NK-92 (cell line): ENCODE measurements around the gene CELF5.
"Not testable (repeated sequence)": the region's sequence is repeated elsewhere in the genome, so short reads cannot be mapped to it uniquely, and the experiment has no call there.

ENCODE experiments used
- DNase-seq: peaks from one replicate; lab custom pipeline; 2025; ENCODE audit not compliant: unreplicated experiment; lab: John Stamatoyannopoulos, UW

Gene CELF5

DNA sequence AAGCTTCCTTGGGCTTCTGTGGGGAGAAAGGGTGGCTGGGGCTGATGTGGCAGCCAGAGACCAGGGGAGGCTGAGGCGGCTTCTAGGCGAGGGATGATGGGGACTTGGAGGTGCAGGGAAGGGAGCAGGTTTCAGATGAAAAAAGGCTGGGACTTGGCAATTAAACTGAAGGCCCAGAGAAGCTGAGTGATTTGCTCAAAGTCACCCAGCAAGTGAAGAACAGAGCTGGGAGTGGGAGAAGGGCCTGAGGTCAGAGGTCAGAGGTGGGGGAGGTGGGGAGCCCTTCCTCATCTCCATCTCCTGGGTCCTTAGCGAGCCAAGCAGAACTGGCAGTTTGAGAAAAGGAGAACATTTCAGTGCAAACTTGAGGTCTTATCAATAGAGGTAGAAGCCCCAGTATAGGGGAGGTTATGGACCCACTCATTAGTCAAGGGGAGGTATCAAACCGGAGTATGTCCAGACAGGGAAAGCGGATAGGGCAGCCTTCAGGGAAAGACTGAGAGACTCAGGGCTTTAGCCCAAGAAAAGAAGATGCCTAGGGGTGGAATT lies 92.3 kb downstream of the CELF5 start:
- no peak for DNase-seq

GRCh38 chr19:3319643-3320353 lies 95.3 kb downstream of the CELF5 start:
- no peak for DNase-seq

GRCh38 chr19:3320354-3320670 lies 95.9 kb downstream of the CELF5 start:
- no peak for DNase-seq

DNA sequence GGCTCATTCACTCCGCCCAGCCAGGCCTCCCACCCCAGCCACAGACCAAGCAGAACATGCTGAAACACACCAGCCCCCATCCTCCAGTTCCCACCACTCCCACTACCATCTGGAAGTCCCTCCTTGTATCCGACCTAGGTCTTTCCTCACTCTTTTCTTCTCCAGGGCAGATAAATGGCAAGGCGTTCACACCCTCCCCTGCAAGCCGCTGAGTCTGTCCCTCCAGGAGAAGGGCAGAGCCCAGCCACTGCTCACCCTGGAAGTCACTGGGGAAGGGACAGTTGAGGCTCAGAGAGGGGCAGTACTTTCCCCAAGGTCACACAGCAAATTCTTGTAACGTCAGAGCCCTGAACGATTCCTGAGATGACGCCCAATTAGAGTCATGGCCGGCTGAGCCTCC lies 96.4 kb downstream of the CELF5 start:
- no peak for DNase-seq

DNA sequence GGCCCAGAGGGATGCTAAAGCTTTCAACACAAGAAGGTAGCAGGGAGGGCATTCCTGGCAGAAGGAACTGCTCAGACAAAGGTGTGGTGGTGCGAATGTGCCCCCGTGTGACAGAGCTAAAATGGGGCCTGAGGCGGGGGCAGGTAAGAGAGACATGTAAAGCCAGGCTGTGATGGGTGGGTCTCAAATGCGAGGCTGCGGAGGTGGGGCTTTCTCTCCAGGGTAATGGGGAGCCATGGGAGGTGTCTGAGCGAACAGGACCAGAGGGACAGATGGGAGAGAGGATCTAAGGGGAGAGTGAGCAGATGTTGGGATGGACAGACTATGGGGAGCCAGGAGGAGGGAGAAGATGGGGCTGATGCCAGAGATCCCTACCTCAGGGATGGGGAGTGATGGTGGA lies 97.2 kb downstream of the CELF5 start:
- DNase-seq: no peak

DNA sequence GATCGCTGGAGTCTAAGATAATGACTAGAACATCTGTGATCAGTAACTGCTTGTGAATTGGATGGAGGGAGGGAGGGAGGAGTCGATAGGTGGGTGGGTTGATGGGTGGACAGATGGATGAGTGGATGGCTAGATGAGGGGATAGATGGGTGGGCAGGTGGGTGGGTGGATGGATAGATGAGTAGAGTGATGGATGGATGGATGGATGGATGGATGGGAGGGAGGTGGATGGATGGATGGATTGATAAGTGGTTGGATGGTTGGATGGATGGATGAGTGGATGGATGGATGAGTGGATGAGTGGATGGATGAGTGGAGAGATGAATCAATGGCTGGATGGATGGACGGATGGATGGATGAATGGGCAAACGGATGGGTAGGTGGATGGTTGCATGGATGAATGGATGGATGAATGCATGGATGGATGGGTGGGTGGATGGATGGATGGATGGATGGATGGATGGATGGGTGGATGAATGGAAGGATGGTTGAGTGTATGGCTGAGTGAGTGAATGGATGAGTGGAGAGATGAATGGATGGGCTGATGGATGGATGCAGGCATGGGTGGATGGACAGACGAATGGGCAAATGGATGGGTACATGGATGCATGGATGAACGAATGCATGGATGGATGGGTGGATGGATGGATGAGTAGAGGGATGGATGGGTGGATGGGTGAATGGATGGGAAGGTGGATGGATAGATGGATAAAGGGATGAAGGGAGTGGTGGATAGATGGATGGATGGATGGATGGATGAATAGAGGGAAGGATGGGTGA lies 97.9 kb downstream of the CELF5 start:
- no peak for DNase-seq

DNA sequence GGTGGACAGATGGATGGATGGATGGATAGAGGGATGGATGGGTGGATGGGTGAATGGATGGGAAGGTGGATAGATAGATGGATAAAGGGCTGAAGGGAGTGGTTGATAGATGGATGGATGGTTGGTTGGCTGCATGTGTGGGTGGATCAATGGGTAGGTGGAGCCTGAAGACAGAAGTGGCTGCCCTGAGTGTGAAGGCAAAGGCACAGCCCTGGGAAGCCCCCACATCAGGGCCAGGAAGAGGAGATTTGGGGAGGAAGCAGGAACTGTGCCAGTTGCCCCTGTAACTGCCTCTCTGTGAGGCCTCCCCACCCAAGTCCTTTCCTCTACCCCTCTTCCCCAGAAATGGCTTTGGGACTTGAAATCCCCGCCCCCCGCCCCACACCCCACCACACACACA lies 98.6 kb downstream of the CELF5 start:
- DNase-seq: no peak

GRCh38 chr19:3323658-3324057 lies 99.2 kb downstream of the CELF5 start:
- DNase-seq: no peak

DNA sequence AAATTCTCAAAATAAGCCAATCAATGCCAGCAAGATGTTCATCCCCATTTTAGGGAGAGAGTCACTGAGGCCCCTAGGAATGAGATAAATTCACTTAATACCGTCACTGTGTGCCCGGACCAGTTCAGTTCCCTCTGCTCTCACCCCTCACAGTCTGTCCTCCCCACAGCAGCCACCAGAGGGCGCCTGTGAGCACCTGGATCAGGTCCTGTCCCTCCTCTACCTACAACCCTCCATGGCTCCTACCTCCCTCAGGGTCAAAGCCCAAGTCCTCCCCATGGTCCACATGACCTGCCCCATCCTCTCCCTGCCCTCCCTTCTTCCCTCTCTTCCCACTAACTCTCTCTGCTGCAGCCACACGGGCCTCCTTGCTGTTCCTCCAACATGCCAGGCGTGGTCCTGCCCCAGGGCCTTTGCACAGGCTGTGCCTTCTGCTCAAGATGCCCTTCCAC lies 100.0 kb downstream of the CELF5 start:
- no peak for DNase-seq

DNA sequence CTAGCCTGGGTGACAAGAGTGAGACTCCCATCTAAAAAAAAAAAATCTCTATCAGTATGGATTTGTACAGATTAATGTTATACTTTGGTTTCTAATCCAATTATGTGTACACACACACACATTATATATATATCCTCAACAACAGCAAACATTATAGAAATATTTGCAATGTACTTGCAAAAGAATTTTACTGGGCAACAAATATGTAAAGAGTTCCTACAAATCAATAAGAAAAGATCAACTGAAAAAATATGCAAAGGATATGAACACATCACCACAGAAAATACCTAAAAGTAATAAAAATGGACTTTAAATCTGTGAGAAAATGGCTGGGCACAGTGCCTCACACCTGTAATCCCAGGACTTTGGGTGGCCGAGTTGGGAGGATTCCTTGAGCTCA lies 101.0 kb downstream of the CELF5 start:
- DNase-seq: no peak

GRCh38 chr19:3328743-3329142 lies 104.3 kb downstream of the CELF5 start:
- no peak for DNase-seq

GRCh38 chr19:3330047-3330446 lies 105.6 kb downstream of the CELF5 start:
- DNase-seq: no peak

DNA sequence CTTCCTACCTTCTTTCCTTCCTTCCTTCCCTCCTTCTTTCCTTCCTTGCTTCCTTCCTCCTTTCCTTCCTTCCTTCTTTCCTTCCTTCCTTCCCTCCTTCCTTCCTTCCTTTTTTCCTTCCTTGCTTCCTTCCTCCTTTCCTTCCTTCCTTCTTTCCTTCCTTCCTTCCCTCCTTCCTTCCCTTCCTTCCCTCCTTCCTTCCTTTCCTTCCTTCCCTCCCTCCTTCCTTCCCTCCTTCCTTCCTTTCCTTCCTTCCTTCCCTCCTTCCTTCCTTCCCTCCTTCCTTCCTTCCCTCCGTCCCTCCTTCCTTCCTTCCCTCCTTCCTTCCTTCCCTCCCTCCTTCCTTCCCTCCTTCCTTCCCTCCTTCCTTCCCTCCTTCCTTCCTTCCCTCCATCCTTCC lies 107.8 kb downstream of the CELF5 start:
- not testable (repeated sequence) for DNase-seq

DNA sequence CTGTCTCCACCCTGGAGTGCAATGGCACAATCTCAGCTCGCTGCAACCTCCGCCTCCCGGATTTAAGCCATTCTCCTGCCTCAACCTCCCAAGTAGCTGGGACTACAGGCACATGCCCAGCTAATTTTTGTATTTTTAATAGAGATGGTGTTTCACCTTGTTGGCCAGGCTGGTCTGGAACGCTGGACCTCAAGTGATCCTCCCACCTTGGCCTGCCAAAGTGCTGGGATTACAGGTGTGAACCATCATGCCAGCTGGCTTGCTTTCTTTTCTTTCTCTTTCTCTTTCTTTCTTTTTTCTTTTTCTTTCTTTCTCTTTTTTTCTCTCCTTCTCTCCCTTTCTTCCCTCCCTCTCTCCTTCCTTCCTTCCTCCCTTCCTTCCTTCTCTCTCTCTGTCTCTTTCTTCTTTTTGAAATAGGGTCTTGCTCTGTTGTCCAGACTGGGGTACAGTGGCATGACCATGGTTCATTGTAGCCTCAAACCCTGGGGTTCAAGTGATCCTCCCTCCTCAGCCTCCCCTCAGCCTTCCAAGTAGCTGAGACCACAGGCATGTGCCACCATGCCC lies 108.6 kb downstream of the CELF5 start:
- no peak for DNase-seq

- no peak for DNase-seq
These were observed 109.2 kb downstream of the CELF5 start for GRCh38 chr19:3333662-3334061.

DNA sequence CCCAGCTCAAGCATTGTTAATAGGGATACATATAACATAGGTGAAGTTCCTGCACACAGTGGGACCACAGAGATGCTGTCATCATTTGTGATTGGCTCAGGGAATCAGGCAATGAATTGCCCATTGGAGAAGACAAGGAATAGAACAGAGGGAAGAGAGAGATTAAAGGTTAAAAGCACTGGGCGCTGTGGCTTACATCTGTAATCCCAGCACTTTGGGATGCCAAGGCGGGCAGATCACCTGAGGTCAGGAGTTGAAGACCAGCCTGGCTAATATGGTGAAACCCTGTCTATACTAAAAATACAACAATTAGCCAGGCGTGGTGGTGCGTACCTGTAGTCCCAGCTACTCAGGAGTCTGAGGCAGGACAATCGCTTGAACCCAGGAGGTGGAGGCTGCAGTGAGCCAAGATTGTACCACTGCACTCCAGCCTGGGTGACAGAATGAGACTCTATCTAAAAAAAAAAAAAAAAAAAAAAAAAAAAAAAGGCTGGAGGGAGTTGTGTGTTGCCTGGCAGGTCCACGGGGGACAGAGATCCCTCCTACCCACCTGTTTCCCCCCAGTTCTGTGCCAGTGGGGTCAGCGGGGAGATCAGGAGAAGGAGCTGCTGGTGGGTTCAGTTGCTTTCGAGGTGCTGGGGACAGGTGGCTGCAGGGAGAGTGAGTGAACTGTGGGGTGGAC lies 110.4 kb downstream of the CELF5 start:
- DNase-seq: not testable (repeated sequence)

- no peak for DNase-seq
These were observed 111.2 kb downstream of the CELF5 start for GRCh38 chr19:3335431-3336350.

- DNase-seq: no peak
These were observed 111.9 kb downstream of the CELF5 start for GRCh38 chr19:3336351-3336679.

DNA sequence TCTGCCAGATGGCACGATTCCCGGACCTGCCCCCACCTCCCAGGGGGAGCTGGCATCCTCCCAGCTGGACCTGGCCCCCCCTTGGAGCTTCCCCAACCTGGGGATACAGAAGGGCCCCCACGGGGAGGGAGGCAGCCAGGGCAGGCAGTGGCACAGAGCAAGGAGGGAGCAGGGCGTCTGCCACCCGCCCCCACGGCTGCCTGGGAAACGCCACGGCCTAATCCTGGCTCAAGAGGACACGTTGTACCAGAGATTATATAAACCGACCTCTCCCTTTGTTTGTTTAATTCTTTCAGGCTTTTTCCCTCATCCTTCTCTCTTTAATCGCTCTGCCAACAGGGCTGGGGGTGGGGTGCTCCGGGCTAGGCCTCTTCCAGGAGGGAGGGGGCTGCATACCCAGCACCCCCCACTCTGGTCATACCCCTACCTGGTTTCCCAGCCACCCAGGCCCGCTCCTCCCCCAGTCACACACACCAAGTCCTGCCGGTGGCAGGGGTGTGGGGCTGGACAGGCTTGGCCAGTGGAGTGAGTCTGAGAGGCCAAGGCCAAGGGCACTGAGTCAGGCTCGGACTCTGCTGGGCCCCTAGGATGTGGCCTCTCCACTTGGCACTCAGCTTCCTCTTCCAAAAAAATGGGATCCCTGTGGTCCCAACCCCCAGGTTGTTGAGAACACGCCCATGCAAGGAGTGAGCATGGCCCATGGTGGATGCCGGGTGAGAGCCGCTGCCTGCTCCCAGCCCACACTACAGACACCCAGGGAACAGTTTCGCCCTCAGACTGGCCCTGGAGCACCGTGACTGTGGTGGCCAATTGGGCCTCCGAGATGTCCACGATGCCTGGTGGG lies 112.4 kb downstream of the CELF5 start:
- no peak for DNase-seq
